Measurements from ENCODE around the gene ZAP70. TPM values are rescaled to one million over a fixed set of nuclear protein-coding genes. Genes with fewer than 3 reads are reported as not detected.
"Not testable (repeated sequence)": the region's sequence is repeated elsewhere in the genome, so short reads cannot be mapped to it uniquely, and the experiment has no call there.

Gene ZAP70
- 1 to 10 TPM in 1 of 2 donors, under 1 TPM in 1; 0.40 to 1.9 TPM for total RNA-seq
- polyA plus RNA-seq (ENCODE audit: insufficient read length in 2 of 2), result 1 to 10 TPM; 1.9 to 2.1 TPM
- long read RNA-seq, donor 1, result 0 reads
- long read RNA-seq, donor 2, result 0 reads
- long read RNA-seq, donor 3, result 0 reads
- long read RNA-seq, donor 4, result 0 reads

DNA sequence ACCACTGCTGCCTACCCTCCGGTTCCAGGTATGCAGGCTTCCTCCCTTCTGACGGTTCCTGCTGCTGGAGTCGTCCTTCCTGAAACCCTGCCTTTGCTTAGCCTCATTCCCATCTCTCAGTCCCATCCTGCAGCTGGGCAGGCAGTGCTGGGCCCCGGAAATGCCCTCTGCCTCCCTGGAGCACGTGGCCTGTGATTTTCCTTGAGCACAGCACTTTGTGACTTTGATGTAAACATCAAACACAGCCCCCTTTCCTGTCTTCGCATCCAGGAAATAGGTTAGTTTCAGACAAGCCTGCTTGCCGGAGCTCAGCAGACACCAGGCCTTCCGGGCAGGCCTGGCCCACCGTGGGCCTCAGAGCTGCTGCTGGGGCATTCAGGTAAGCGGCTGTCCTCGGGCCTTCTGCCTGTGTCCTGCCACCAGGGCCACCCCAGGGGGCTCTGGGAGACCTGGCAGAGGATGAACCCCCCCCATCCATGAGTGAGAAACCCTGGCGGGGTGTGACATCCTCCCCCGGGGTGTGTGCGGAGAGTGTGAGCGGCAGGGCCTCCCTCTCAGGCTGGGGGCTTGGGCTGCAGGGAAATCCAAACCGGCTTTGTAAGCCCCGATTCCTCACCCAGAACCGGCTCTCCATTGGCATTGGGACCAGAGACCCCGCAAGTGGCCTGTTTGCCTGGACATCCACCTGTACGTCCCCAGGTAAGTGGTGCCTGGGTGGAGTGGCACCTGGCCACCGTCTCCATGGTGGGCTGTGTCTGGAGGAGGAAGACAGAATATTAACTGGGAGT, at the start of gene ZAP70:
Gene ZAP70 (plus strand): TSS at position 281 of the 788 bp plus-strand sequence. CDS start 10,461 bp downstream, outside the sequence.
- no peak for DNase-seq (ENCODE audit: low read depth in 4 of 6, low spot score in 6 of 6)
- Histone ChIP-seq H3K4me1 (ENCODE audit: control insufficient read depth, insufficient read depth, low read length) (peaks cover 13% of the 10 kb centered on the region), H3K9me3 (ENCODE audit: control insufficient read depth, insufficient read depth, low read length) (no peaks in the 10 kb centered on the region), H3K4me3 (ENCODE audit: low read depth, low read length) (no peak within 1 kb of the TSS), H3K27me3 (ENCODE audit: control insufficient read depth, insufficient read depth, low read length) (no peaks in the 10 kb centered on the region), H3K36me3 (ENCODE audit: control insufficient read depth, insufficient read depth, low read length) (no peaks in the 10 kb centered on the region), H3K27ac (ENCODE audit: low read depth, low read length) (no peak within 1 kb of the TSS)
- WGBS (ENCODE audit: insufficient coverage), result 84% methylated on average over 19 of the region's 21 CpGs

- Histone ChIP-seq H3K36me3 (ENCODE audit: control insufficient read depth, insufficient read depth, low read length) (peaks cover 32% of the 10 kb centered on the region), H3K9me3 (ENCODE audit: control insufficient read depth, insufficient read depth, low read length) (no peaks in the 10 kb centered on the region), H3K4me3 (ENCODE audit: low read depth, low read length) (peak overlapping the region; percentile 92), H3K27me3 (ENCODE audit: control insufficient read depth, insufficient read depth, low read length) (no peaks in the 10 kb centered on the region), H3K27ac (ENCODE audit: low read depth, low read length) (peak overlapping the region; percentile 98), H3K4me1 (ENCODE audit: control insufficient read depth, insufficient read depth, low read length) (peaks cover 38% of the 10 kb centered on the region)
- no peak for DNase-seq (ENCODE audit: low read depth in 4 of 6, low spot score in 6 of 6)
- under 1% methylated on average over 46 of the region's 46 CpGs for WGBS (ENCODE audit: insufficient coverage)
Measured at GRCh38 chr2:97663626-97663961, 49.8 kb upstream of the ZAP70 start.

GRCh38 chr2:97663962-97664635, 49.3 kb upstream of the ZAP70 start, which contains the start of gene ACTR1B:
Gene ACTR1B, minus strand, starts transcription at chr2:97664044. Its CDS starts 154 bp downstream, at chr2:97663890.
- Histone ChIP-seq H3K4me1 (ENCODE audit: control insufficient read depth, insufficient read depth, low read length) (peaks cover 38% of the 10 kb centered on the region), H3K36me3 (ENCODE audit: control insufficient read depth, insufficient read depth, low read length) (peaks cover 27% of the 10 kb centered on the region), H3K4me3 (ENCODE audit: low read depth, low read length) (peak within 1 kb of the TSS; percentile 92), H3K9me3 (ENCODE audit: control insufficient read depth, insufficient read depth, low read length) (no peaks in the 10 kb centered on the region), H3K27me3 (ENCODE audit: control insufficient read depth, insufficient read depth, low read length) (no peaks in the 10 kb centered on the region), H3K27ac (ENCODE audit: low read depth, low read length) (peak within 1 kb of the TSS; percentile 98)
- WGBS (ENCODE audit: insufficient coverage), result under 1% methylated on average over 47 of the region's 60 CpGs
- DNase-seq (ENCODE audit: low read depth in 4 of 6, low spot score in 6 of 6), result peak; percentile 87 to 99 (median 96)

GRCh38 chr2:97664636-97664970, 48.8 kb upstream of the ZAP70 start:
- no peaks in the 10 kb centered on the region for H3K9me3 ChIP-seq (ENCODE audit: control insufficient read depth, insufficient read depth, low read length)
- H3K4me1 ChIP-seq (ENCODE audit: control insufficient read depth, insufficient read depth, low read length), result peaks cover 38% of the 10 kb centered on the region
- H3K27me3 ChIP-seq (ENCODE audit: control insufficient read depth, insufficient read depth, low read length), result no peaks in the 10 kb centered on the region
- 5% methylated on average over 10 of the region's 21 CpGs for WGBS (ENCODE audit: insufficient coverage)
- peak overlapping the region; percentile 98 for H3K27ac ChIP-seq (ENCODE audit: low read depth, low read length)
- H3K4me3 ChIP-seq (ENCODE audit: low read depth, low read length), result peak overlapping the region; percentile 92
- peak in 1 of 6 donors; percentile 18 for DNase-seq (ENCODE audit: low read depth in 4 of 6, low spot score in 6 of 6)
- peaks cover 22% of the 10 kb centered on the region for H3K36me3 ChIP-seq (ENCODE audit: control insufficient read depth, insufficient read depth, low read length)

GRCh38 chr2:97669448-97669847, 43.9 kb upstream of the ZAP70 start, which contains the start of gene C2orf92:
Gene C2orf92, plus strand, starts transcription at chr2:97669713. Its CDS starts 76 bp downstream, at chr2:97669789.
- peaks cover 2% of the 10 kb centered on the region for H3K36me3 ChIP-seq (ENCODE audit: control insufficient read depth, insufficient read depth, low read length)
- WGBS (ENCODE audit: insufficient coverage), result 83% methylated on average over 6 of the region's 6 CpGs
- H3K27ac ChIP-seq (ENCODE audit: low read depth, low read length), result no peak within 1 kb of the TSS
- no peak within 1 kb of the TSS for H3K4me3 ChIP-seq (ENCODE audit: low read depth, low read length)
- no peaks in the 10 kb centered on the region for H3K9me3 ChIP-seq (ENCODE audit: control insufficient read depth, insufficient read depth, low read length)
- peaks cover 6% of the 10 kb centered on the region for H3K4me1 ChIP-seq (ENCODE audit: control insufficient read depth, insufficient read depth, low read length)
- DNase-seq (ENCODE audit: low read depth in 4 of 6, low spot score in 6 of 6), result no peak
- H3K27me3 ChIP-seq (ENCODE audit: control insufficient read depth, insufficient read depth, low read length), result no peaks in the 10 kb centered on the region

GRCh38 chr2:97670471-97670870, 42.9 kb upstream of the ZAP70 start:
- DNase-seq (ENCODE audit: low read depth in 4 of 6, low spot score in 6 of 6), result no peak
- Histone ChIP-seq H3K9me3 (ENCODE audit: control insufficient read depth, insufficient read depth, low read length) (no peaks in the 10 kb centered on the region), H3K4me1 (ENCODE audit: control insufficient read depth, insufficient read depth, low read length) (no peaks in the 10 kb centered on the region), H3K27ac (ENCODE audit: low read depth, low read length) (no peak overlapping the region), H3K27me3 (ENCODE audit: control insufficient read depth, insufficient read depth, low read length) (no peaks in the 10 kb centered on the region), H3K4me3 (ENCODE audit: low read depth, low read length) (no peak overlapping the region), H3K36me3 (ENCODE audit: control insufficient read depth, insufficient read depth, low read length) (peaks cover 2% of the 10 kb centered on the region)
- no CpG with 5 or more reads among the region's 1 CpG for WGBS (ENCODE audit: insufficient coverage)

DNA sequence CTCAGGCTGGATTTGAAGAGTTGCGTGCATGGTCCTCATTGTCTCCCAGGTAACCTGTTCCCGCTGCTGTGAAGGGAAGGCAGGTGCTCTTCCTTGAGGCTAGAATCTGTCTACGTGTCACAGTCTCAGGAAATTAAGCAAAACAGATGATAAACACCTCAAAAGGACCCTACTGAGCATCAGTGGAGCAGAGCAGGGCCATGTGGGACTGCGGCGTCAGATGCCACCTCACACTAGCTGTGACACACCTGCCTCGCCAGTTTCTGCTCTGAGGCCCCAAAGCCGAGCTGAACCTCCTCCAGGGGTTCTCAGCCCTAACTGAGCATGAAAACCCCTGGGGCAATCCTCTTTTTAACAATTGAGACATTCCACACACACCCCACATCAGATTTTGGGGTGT, 41.9 kb upstream of the ZAP70 start:
- H3K36me3 ChIP-seq (ENCODE audit: control insufficient read depth, insufficient read depth, low read length), result peaks cover 2% of the 10 kb centered on the region
- WGBS (ENCODE audit: insufficient coverage), result 97% methylated on average over 6 of the region's 7 CpGs
- no peaks in the 10 kb centered on the region for H3K9me3 ChIP-seq (ENCODE audit: control insufficient read depth, insufficient read depth, low read length)
- no peak overlapping the region for H3K4me3 ChIP-seq (ENCODE audit: low read depth, low read length)
- no peaks in the 10 kb centered on the region for H3K4me1 ChIP-seq (ENCODE audit: control insufficient read depth, insufficient read depth, low read length)
- no peak overlapping the region for H3K27ac ChIP-seq (ENCODE audit: low read depth, low read length)
- DNase-seq (ENCODE audit: low read depth in 4 of 6, low spot score in 6 of 6), result no peak
- no peaks in the 10 kb centered on the region for H3K27me3 ChIP-seq (ENCODE audit: control insufficient read depth, insufficient read depth, low read length)

DNA sequence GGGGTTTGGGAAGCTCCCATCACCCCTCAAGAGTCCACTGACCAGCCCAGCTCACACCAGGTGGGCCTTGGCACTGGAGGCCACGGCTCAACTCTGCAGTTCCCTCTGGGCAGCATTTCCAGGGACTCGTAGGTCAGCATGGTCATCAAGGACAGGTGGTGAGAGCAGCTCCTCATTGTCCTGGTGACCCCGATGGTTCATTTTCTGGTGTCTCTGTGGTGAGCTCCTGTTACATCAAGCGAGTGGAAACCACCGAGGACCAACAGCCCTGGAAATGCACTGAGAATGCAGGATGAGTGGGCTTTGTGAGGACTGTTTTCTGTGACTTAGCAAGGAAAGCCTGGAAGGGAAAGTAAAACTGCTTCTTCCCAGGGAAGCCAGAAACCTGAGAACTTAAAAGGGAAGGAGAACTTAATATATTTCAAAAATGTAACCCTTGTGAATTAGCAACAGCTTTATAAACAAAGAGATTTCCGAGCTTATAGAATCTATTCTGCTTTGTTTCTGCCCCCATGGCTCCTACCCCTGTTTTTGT, 40.7 kb upstream of the ZAP70 start:
- not testable (repeated sequence) for H3K4me3 ChIP-seq (ENCODE audit: low read depth, low read length); H3K9me3 ChIP-seq (ENCODE audit: control insufficient read depth, insufficient read depth, low read length); H3K27me3 ChIP-seq (ENCODE audit: control insufficient read depth, insufficient read depth, low read length); DNase-seq (ENCODE audit: low read depth in 4 of 6, low spot score in 6 of 6); H3K36me3 ChIP-seq (ENCODE audit: control insufficient read depth, insufficient read depth, low read length); H3K27ac ChIP-seq (ENCODE audit: low read depth, low read length); H3K4me1 ChIP-seq (ENCODE audit: control insufficient read depth, insufficient read depth, low read length)
- 83% methylated on average over 3 of the region's 6 CpGs for WGBS (ENCODE audit: insufficient coverage)

DNA sequence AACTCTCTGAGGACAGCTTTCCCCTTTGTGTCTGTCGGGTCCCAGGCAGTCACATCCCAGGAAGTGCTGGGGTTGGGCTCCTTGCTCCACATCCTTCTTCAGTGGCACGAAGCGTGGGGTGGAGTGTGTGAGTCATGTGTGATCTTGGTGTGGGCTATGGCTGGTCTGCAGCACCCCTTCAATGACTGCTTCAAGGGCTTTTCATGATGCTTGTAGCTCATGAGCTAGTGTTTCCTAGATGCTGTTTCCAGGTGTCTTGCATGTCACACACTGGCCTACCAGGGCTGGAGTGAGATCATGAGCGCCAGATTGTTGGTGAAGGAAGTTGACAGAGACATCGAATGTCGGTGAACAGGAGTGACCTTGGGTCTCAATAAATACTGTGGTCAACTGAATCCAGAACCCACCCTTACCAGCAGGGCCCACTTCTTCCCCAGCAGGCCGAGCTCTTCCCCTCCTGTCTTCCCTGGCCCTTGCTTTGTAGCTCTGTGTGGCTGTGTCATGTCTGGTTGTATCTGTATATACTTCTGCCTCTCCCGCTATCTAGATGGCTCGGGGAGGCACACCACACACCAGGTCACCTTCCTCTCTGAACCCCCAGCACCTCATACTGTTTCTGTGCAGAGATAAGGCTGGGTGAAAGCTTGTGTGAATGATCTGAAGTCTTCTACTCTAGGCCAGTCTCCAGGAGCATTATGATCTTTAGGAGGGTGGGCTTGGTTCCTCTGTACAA, 40.0 kb upstream of the ZAP70 start:
- Histone ChIP-seq H3K27me3 (ENCODE audit: control insufficient read depth, insufficient read depth, low read length) (no peaks in the 10 kb centered on the region), H3K36me3 (ENCODE audit: control insufficient read depth, insufficient read depth, low read length) (no peaks in the 10 kb centered on the region), H3K9me3 (ENCODE audit: control insufficient read depth, insufficient read depth, low read length) (no peaks in the 10 kb centered on the region), H3K4me1 (ENCODE audit: control insufficient read depth, insufficient read depth, low read length) (no peaks in the 10 kb centered on the region), H3K4me3 (ENCODE audit: low read depth, low read length) (no peak overlapping the region), H3K27ac (ENCODE audit: low read depth, low read length) (no peak overlapping the region)
- DNase-seq (ENCODE audit: low read depth in 4 of 6, low spot score in 6 of 6), result no peak
- 92% methylated on average over 5 of the region's 9 CpGs for WGBS (ENCODE audit: insufficient coverage)
